ENCODE data around the gene GPR62. TPM values are rescaled to one million over a fixed set of nuclear protein-coding genes. Genes with fewer than 3 reads are reported as not detected.

The GPR62 gene
- total RNA-seq, 3 donors from 2014 or later (not counting 1 experiment from before 2014, with no cell fraction given), result not detected

DNA sequence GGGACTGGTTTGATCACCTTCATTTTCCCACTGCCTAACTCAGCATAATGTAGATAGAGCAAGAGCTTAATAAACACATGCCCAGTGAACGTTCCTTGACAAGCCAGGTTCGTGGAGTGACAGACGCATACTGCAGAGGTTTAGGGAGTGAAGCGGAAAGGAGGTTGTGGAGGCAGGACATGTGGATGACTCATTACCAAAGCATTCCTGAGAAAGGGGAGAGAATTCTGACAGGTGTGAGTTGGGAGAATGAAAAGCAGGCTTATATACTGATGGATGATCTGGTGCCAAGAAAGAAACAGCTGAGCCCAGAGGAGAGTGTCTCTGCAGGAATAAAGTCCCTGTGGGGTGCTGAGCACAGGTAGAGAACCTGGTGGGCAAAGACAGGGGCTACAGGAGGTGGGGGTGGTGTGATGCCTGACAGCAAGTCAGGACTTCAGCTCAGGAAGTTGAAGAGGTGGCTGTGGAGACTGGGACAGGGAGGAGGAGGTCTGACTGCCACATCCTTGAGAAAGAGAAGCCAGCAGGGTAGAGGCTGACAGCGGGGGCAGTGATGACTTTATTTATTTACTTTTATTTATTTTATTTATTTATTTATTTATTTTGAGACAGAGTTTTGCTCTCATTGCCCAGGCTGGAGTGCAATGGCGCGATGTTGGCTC lies 42.9 kb downstream of the GPR62 start:
- intact Hi-C loops (cut with micrococcal nuclease), result no loop called here
- WGBS (ENCODE audit: insufficient coverage), result 92% methylated on average over 6 of the region's 7 CpGs
- H3K4me1 ChIP-seq (ENCODE audit: control insufficient read depth, insufficient read depth, low read length), result peaks cover 30% of the 10 kb centered on the region
- no peaks in the 10 kb centered on the region for H3K9me3 ChIP-seq (ENCODE audit: control insufficient read depth, insufficient read depth, low read length)
- no peak for ATAC-seq
- H3K27ac ChIP-seq (ENCODE audit: low read length), result no peak overlapping the region
- Mint-ChIP-seq H3K9me3 (no peaks in the 10 kb centered on the region), H3K4me1 (peaks cover 18 to 35% of the 10 kb centered on the region in 2 donors), H3K27ac (no peak overlapping the region), H3K36me3 (no peaks in the 10 kb centered on the region), H3K4me3 (no peak overlapping the region), H3K27me3 (ENCODE audit: low read depth in 2 of 2) (peaks cover 0 to 4% of the 10 kb centered on the region in 2 donors)
- H3K27me3 ChIP-seq (ENCODE audit: control insufficient read depth, insufficient read depth, low read length), result no peaks in the 10 kb centered on the region
- no peak for DNase-seq
- no peak for TF ChIP-seq CTCF (IDR thresholded peaks at IDR 0.05)
- H3K36me3 ChIP-seq (ENCODE audit: control insufficient read depth, insufficient read depth, low read length), result peaks cover 15% of the 10 kb centered on the region
- H3K4me3 ChIP-seq (ENCODE audit: low read length), result no peak overlapping the region

GRCh38 chr3:51998774-51999173 lies 43.6 kb downstream of the GPR62 start:
- Histone ChIP-seq H3K27ac (ENCODE audit: low read length) (no peak overlapping the region), H3K27me3 (ENCODE audit: control insufficient read depth, insufficient read depth, low read length) (no peaks in the 10 kb centered on the region), H3K36me3 (ENCODE audit: control insufficient read depth, insufficient read depth, low read length) (peaks cover 10% of the 10 kb centered on the region), H3K9me3 (ENCODE audit: control insufficient read depth, insufficient read depth, low read length) (no peaks in the 10 kb centered on the region), H3K4me3 (ENCODE audit: low read length) (no peak overlapping the region), H3K4me1 (ENCODE audit: control insufficient read depth, insufficient read depth, low read length) (peaks cover 30% of the 10 kb centered on the region)
- ATAC-seq (no peak), DNase-seq (no peak)
- Mint-ChIP-seq H3K4me3 (no peak overlapping the region), H3K36me3 (no peaks in the 10 kb centered on the region), H3K27me3 (ENCODE audit: low read depth in 2 of 2) (peaks cover 0 to 4% of the 10 kb centered on the region in 2 donors), H3K4me1 (peaks cover 18 to 30% of the 10 kb centered on the region in 2 donors), H3K9me3 (no peaks in the 10 kb centered on the region), H3K27ac (no peak overlapping the region)
- WGBS (ENCODE audit: insufficient coverage), result 91% methylated on average over 7 of the region's 7 CpGs
- TF ChIP-seq CTCF (IDR thresholded peaks at IDR 0.05), result no peak
- intact Hi-C loops (cut with micrococcal nuclease), result no loop called here

GRCh38 chr3:51999846-52000245 lies 44.7 kb downstream of the GPR62 start:
- H3K27me3 ChIP-seq (ENCODE audit: control insufficient read depth, insufficient read depth, low read length), result no peaks in the 10 kb centered on the region
- no peaks in the 10 kb centered on the region for H3K9me3 ChIP-seq (ENCODE audit: control insufficient read depth, insufficient read depth, low read length)
- Mint-ChIP-seq H3K27me3 (ENCODE audit: low read depth in 2 of 2) (peaks cover 0 to 4% of the 10 kb centered on the region in 2 donors), H3K27ac (no peak overlapping the region), H3K9me3 (no peaks in the 10 kb centered on the region), H3K4me3 (no peak overlapping the region), H3K36me3 (no peaks in the 10 kb centered on the region), H3K4me1 (peaks cover 11 to 20% of the 10 kb centered on the region in 2 donors)
- no peak for ATAC-seq
- H3K4me3 ChIP-seq (ENCODE audit: low read length), result no peak overlapping the region
- no peak for DNase-seq
- WGBS (ENCODE audit: insufficient coverage), result 100% methylated on average over 2 of the region's 2 CpGs
- peaks cover under 1% of the 10 kb centered on the region for H3K36me3 ChIP-seq (ENCODE audit: control insufficient read depth, insufficient read depth, low read length)
- no peak for TF ChIP-seq CTCF (IDR thresholded peaks at IDR 0.05)
- intact Hi-C loops (cut with micrococcal nuclease), result loop anchor here (5.0 kb wide), 2 partner anchors 52 to 337 kb away; no protein-coding TSS in a partner anchor
- no peak overlapping the region for H3K27ac ChIP-seq (ENCODE audit: low read length)
- H3K4me1 ChIP-seq (ENCODE audit: control insufficient read depth, insufficient read depth, low read length), result peaks cover 21% of the 10 kb centered on the region
